Common myeloid progenitor, CD34-positive (primary cell): ENCODE measurements around the gene UBE3D.
"Not testable (repeated sequence)": the region's sequence is repeated elsewhere in the genome, so short reads cannot be mapped to it uniquely, and the experiment has no call there.

Experiments
- CTCF ChIA-PET: fragments of 350-600 bp; sonication (Branson Sonifier 250); formaldehyde crosslinking; loops from one replicate; lab custom pipeline; 2021; ENCODE audit warnings: antibody characterized with exemption; lab: Charles Lee
- POLR2A ChIA-PET: fragments of 350-600 bp; sonication (Branson Sonifier 250); formaldehyde crosslinking; loops from one replicate; lab custom pipeline; 2021; ENCODE audit warnings: antibody characterized with exemption; lab: Charles Lee
- DNase-seq, 3 donors: peaks; one replicate each; pipeline versions ENCODE4 v3.0.0 to v3.0.0-alpha.2; 2013
- H3K27ac ChIP-seq, 2 experiments: 1 replicate in 1 of 2; 2 replicates in 1 of 2; pipeline ENCODE4 v1.7.0; 2013; ENCODE audit warnings: inconsistent platforms in 2 of 2, low read length in 2 of 2, mild to moderate bottlenecking in 2 of 2, low read depth in 1 of 2, moderate library complexity in 1 of 2; ENCODE audit not compliant: severe bottlenecking in 2 of 2, insufficient read depth in 1 of 2, poor library complexity in 1 of 2
- H3K27me3 ChIP-seq, 5 experiments: replicated peaks in 2 of 5; 1 replicate in 3 of 5; 2 replicates in 2 of 5; pipeline versions ENCODE4 v1.6.1 to v1.7.0; 2013; ENCODE audit warnings: low read length in 4 of 5, mild to moderate bottlenecking in 2 of 5, moderate library complexity in 2 of 5, inconsistent platforms in 1 of 5; ENCODE audit not compliant: insufficient read depth in 5 of 5, control insufficient read depth in 4 of 5
- H3K36me3 ChIP-seq, 4 experiments: 1 replicate in 2 of 4; 2 replicates in 2 of 4; pipeline versions ENCODE4 v1.6.1 to v1.7.0; 2013; ENCODE audit warnings: low read length in 3 of 4, control low read depth in 1 of 4, mild to moderate bottlenecking in 1 of 4; ENCODE audit not compliant: control insufficient read depth in 4 of 4, insufficient read depth in 4 of 4
- H3K4me1 ChIP-seq, 4 experiments: 1 replicate in 3 of 4; 2 replicates in 1 of 4; pipeline versions ENCODE4 v1.6.1 to v1.7.1; 2013; ENCODE audit warnings: low read length in 3 of 4, mild to moderate bottlenecking in 3 of 4, control low read depth in 1 of 4, inconsistent platforms in 1 of 4, moderate library complexity in 1 of 4; ENCODE audit not compliant: control insufficient read depth in 4 of 4, insufficient read depth in 4 of 4; ENCODE audit errors: control extremely low read depth in 1 of 4
- H3K4me3 ChIP-seq, 7 experiments: 1 replicate in 4 of 7; 2 replicates in 3 of 7; pipeline versions ENCODE4 v1.5.1 to v1.7.0; 2013; ENCODE audit warnings: mild to moderate bottlenecking in 7 of 7, low read length in 6 of 7, moderate library complexity in 6 of 7, inconsistent platforms in 2 of 7, low read depth in 2 of 7, control low read depth in 1 of 7; ENCODE audit not compliant: insufficient read depth in 4 of 7, control insufficient read depth in 1 of 7; ENCODE audit errors: extremely low read depth in 1 of 7
- H3K9me3 ChIP-seq, 5 experiments: 1 replicate in 4 of 5; 2 replicates in 1 of 5; pipeline versions ENCODE4 v1.6.1 to v1.7.1; 2013; ENCODE audit warnings: low read length in 4 of 5, mild to moderate bottlenecking in 2 of 5, inconsistent platforms in 1 of 5, low read depth in 1 of 5, moderate library complexity in 1 of 5; ENCODE audit not compliant: control insufficient read depth in 4 of 5, insufficient read depth in 2 of 5; ENCODE audit errors: control extremely low read depth in 1 of 5
- WGBS: methylation state at CpG from one replicate; pipeline ENCODE4 v1.1.5; 2013; ENCODE audit not compliant: insufficient coverage; 5-methylcytosine and 5-hydroxymethylcytosine counted together

The UBE3D gene

GRCh38 chr6:82867946-82868345 is 197.7 kb downstream of the UBE3D start:
- Histone ChIP-seq H3K27me3 (peaks cover 0 to 2% (median 0%) of the 10 kb centered on the region in 5 experiments), H3K27ac (no peak overlapping the region), H3K4me1 (no peaks in the 10 kb centered on the region), H3K36me3 (no peaks in the 10 kb centered on the region), H3K9me3 (peaks cover 0 to 2% (median 0%) of the 10 kb centered on the region in 5 experiments), H3K4me3 (no peak overlapping the region)
- DNase-seq: no peak
- CTCF ChIA-PET: no interaction called here
- WGBS: 100% methylated on average over 3 of the region's 3 CpGs
- POLR2A ChIA-PET: no interaction called here

- Histone ChIP-seq H3K4me3 (no peak overlapping the region), H3K36me3 (no peaks in the 10 kb centered on the region), H3K9me3 (peaks cover 0 to 2% (median 0%) of the 10 kb centered on the region in 5 experiments), H3K4me1 (no peaks in the 10 kb centered on the region), H3K27ac (no peak overlapping the region), H3K27me3 (peaks cover 0 to 2% (median 0%) of the 10 kb centered on the region in 5 experiments)
- 83% methylated on average over 3 of the region's 3 CpGs for whole genome bisulfite sequencing
- DNase-seq: no peak
- ChIA-PET POLR2A (no interaction called here), CTCF (no interaction called here)
Observed at GRCh38 chr6:82866446-82866845, 199.2 kb downstream of the UBE3D start.

GRCh38 chr6:82865461-82865860 is 200.2 kb downstream of the UBE3D start:
- DNase-seq: no peak
- Histone ChIP-seq H3K36me3 (no peaks in the 10 kb centered on the region), H3K9me3 (peaks cover 0 to 2% (median 0%) of the 10 kb centered on the region in 5 experiments), H3K4me3 (no peak overlapping the region), H3K27me3 (peaks cover 0 to 2% (median 0%) of the 10 kb centered on the region in 5 experiments), H3K27ac (no peak overlapping the region), H3K4me1 (no peaks in the 10 kb centered on the region)
- ChIA-PET CTCF (no interaction called here), POLR2A (no interaction called here)
- WGBS: 91% methylated on average over 3 of the region's 3 CpGs

GRCh38 chr6:82863781-82864180 is 201.9 kb downstream of the UBE3D start:
- Histone ChIP-seq H3K27ac (no peak overlapping the region), H3K4me1 (no peaks in the 10 kb centered on the region), H3K36me3 (no peaks in the 10 kb centered on the region), H3K4me3 (no peak overlapping the region), H3K9me3 (peaks cover 0 to 2% (median 0%) of the 10 kb centered on the region in 5 experiments), H3K27me3 (peaks cover 0 to 2% (median 0%) of the 10 kb centered on the region in 5 experiments)
- POLR2A ChIA-PET: no interaction called here
- CTCF ChIA-PET: interaction anchor here (0.6 kb wide), 1 partner anchor 172 kb away, joined by 3 read pairs; no protein-coding TSS in a partner anchor
- DNase-seq: no peak

- DNase-seq: no peak
- peaks cover 0 to 2% (median 0%) of the 10 kb centered on the region in 5 experiments for H3K27me3 ChIP-seq
- no CpG with 5 or more reads among the region's 1 CpG for WGBS
- H3K27ac ChIP-seq: no peak overlapping the region
- H3K4me3 ChIP-seq: no peak overlapping the region
- CTCF ChIA-PET: no interaction called here
- POLR2A ChIA-PET: no interaction called here
- H3K9me3 ChIP-seq: peaks cover 0 to 2% (median 0%) of the 10 kb centered on the region in 5 experiments
- no peaks in the 10 kb centered on the region for H3K4me1 ChIP-seq
- H3K36me3 ChIP-seq: no peaks in the 10 kb centered on the region
Observed at GRCh38 chr6:82862543-82862942, 203.1 kb downstream of the UBE3D start.

- WGBS: 100% methylated on average over 1 of the region's 1 CpG
- CTCF ChIA-PET: no interaction called here
- POLR2A ChIA-PET: no interaction called here
Observed at GRCh38 chr6:82861121-82861520, 204.5 kb downstream of the UBE3D start.

GRCh38 chr6:82856077-82856476 is 209.6 kb downstream of the UBE3D start:
- H3K27me3 ChIP-seq, H3K27ac ChIP-seq, POLR2A ChIA-PET, H3K36me3 ChIP-seq, CTCF ChIA-PET, H3K9me3 ChIP-seq, H3K4me3 ChIP-seq, DNase-seq, H3K4me1 ChIP-seq: not testable (repeated sequence)
- WGBS: no CpG with 5 or more reads among the region's 5 CpGs

More at GRCh38 chr6:82861121-82861520, 204.5 kb downstream of the UBE3D start:
- Histone ChIP-seq H3K27me3 (peaks cover 0 to 2% (median 0%) of the 10 kb centered on the region in 5 experiments), H3K4me3 (no peak overlapping the region), H3K27ac (no peak overlapping the region), H3K36me3 (no peaks in the 10 kb centered on the region), H3K4me1 (no peaks in the 10 kb centered on the region), H3K9me3 (peaks cover 0 to 2% (median 0%) of the 10 kb centered on the region in 5 experiments)
- no peak for DNase-seq
